Prostate gland (tissue), 2 donors: ENCODE measurements around the gene TEKT1.
"Not testable (repeated sequence)": the region's sequence is repeated elsewhere in the genome, so short reads cannot be mapped to it uniquely, and the experiment has no call there.

Source experiments
- POLR2A ChIP-seq: fragments of 450-650 bp; IDR thresholded peaks from one replicate; pipeline ENCODE4 v1.6.1; 2016; ENCODE audit warnings: antibody characterized with exemption, mild to moderate bottlenecking
- POLR2AphosphoS5 ChIP-seq: sonication (generic); formaldehyde crosslinking; IDR thresholded peaks from one replicate; pipeline ENCODE4 v1.6.1; 2017; ENCODE audit warnings: antibody characterized with exemption
- TF ChIP-seq, protein P1 (sequence below), 4 experiments: fragments of 200-600 bp in 2 of 4; fragments of 450-650 bp in 2 of 4; sonication (generic) in 2 of 4; IDR thresholded peaks; 1 replicate in 3 of 4; 2 replicates in 1 of 4; pipeline ENCODE4 v1.5.1; 2016 to 2019; ENCODE audit warnings: antibody characterized with exemption in 4 of 4, mild to moderate bottlenecking in 2 of 4, moderate library complexity in 2 of 4

DNA sequence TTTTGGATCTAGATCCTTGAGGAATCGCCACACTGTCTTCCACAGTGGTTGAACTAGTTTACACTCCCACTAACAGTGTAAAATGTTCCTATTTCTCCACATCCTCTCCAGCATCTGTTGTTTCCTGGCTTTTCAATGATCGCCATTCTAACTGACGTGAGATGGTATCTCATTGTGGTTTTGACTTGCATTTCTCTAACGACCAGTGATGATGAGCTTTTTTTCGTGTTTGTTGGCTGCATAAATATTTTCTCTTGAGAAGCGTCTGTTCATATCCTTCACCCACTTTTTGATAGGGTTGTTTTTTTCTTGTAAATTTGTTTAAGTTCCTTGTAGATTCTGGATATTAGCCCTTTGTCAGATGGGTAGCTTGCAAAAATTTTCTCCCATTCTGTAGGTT is 14.6 kb upstream of the TEKT1 start:
- TF ChIP-seq POLR2AphosphoS5, POLR2A: not testable (repeated sequence)
- TF ChIP-seq, protein P1, sequence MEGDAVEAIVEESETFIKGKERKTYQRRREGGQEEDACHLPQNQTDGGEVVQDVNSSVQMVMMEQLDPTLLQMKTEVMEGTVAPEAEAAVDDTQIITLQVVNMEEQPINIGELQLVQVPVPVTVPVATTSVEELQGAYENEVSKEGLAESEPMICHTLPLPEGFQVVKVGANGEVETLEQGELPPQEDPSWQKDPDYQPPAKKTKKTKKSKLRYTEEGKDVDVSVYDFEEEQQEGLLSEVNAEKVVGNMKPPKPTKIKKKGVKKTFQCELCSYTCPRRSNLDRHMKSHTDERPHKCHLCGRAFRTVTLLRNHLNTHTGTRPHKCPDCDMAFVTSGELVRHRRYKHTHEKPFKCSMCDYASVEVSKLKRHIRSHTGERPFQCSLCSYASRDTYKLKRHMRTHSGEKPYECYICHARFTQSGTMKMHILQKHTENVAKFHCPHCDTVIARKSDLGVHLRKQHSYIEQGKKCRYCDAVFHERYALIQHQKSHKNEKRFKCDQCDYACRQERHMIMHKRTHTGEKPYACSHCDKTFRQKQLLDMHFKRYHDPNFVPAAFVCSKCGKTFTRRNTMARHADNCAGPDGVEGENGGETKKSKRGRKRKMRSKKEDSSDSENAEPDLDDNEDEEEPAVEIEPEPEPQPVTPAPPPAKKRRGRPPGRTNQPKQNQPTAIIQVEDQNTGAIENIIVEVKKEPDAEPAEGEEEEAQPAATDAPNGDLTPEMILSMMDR (IDR thresholded peaks at IDR 0.05), result not testable (repeated sequence)
